ENCODE measurements around the gene CDHR2.
A peak's percentile ranks its signal among the peaks of the same experiment; 100 is the strongest.

Gene CDHR2

GRCh38 chr5:176534640-176535039 is 14.5 kb upstream of the CDHR2 start:
- no peak overlapping the region for H2AFZ ChIP-seq (ENCODE audit: low read depth)
- peaks cover 40% of the 10 kb centered on the region for H3K79me2 ChIP-seq (ENCODE audit: insufficient read depth, low read depth)
- peak overlapping the region; percentile 60; the same call in 1 of the 2 replicates for H3K4me2 ChIP-seq
- H3K9ac ChIP-seq, result no peak overlapping the region
- H3K27me3 ChIP-seq (ENCODE audit: insufficient read depth, low read depth), result no peaks in the 10 kb centered on the region
- H3K4me1 ChIP-seq (ENCODE audit: low read depth, poor library complexity, severe bottlenecking), result peaks cover 23% of the 10 kb centered on the region
- peak overlapping the region; percentile 84; the same call in 1 of the 2 replicates for H3K27ac ChIP-seq
- no peak overlapping the region for H3K4me3 ChIP-seq (IDR thresholded peaks at IDR 0.05; ENCODE audit: insufficient read depth, low read depth, low read length)
- H4K20me1 ChIP-seq (ENCODE audit: insufficient read depth), result no peaks in the 10 kb centered on the region
- H3K36me3 ChIP-seq (ENCODE audit: insufficient read depth), result no peaks in the 10 kb centered on the region
- no peak for TF ChIP-seq CTCF (conservative IDR thresholded peaks at IDR 0.05; ENCODE audit: low read depth, low read length)

- peak overlapping the region; percentile 97 for H3K9ac ChIP-seq
- no peaks in the 10 kb centered on the region for H4K20me1 ChIP-seq (ENCODE audit: insufficient read depth)
- peak overlapping the region; percentile 84 for H3K27ac ChIP-seq
- H3K4me3 ChIP-seq (IDR thresholded peaks at IDR 0.05; ENCODE audit: insufficient read depth, low read depth, low read length), result no peak overlapping the region
- H2AFZ ChIP-seq (ENCODE audit: low read depth), result no peak overlapping the region
- no peaks in the 10 kb centered on the region for H3K27me3 ChIP-seq (ENCODE audit: insufficient read depth, low read depth)
- no peaks in the 10 kb centered on the region for H3K36me3 ChIP-seq (ENCODE audit: insufficient read depth)
- peaks cover 23% of the 10 kb centered on the region for H3K4me1 ChIP-seq (ENCODE audit: low read depth, poor library complexity, severe bottlenecking)
- peaks cover 40% of the 10 kb centered on the region for H3K79me2 ChIP-seq (ENCODE audit: insufficient read depth, low read depth)
- no peak for TF ChIP-seq CTCF (conservative IDR thresholded peaks at IDR 0.05; ENCODE audit: low read depth, low read length)
- H3K4me2 ChIP-seq, result peak overlapping the region; percentile 60
These were observed 14.0 kb upstream of the CDHR2 start for GRCh38 chr5:176535101-176535663.

GRCh38 chr5:176535664-176536131 is 13.4 kb upstream of the CDHR2 start:
- Histone ChIP-seq H3K79me2 (ENCODE audit: insufficient read depth, low read depth) (peaks cover 40% of the 10 kb centered on the region), H3K4me3 (IDR thresholded peaks at IDR 0.05; ENCODE audit: insufficient read depth, low read depth, low read length) (no peak overlapping the region), H3K36me3 (ENCODE audit: insufficient read depth) (no peaks in the 10 kb centered on the region), H3K9ac (peak overlapping the region; percentile 97), H3K27me3 (ENCODE audit: insufficient read depth, low read depth) (no peaks in the 10 kb centered on the region), H3K4me2 (peak overlapping the region; percentile 60), H3K4me1 (ENCODE audit: low read depth, poor library complexity, severe bottlenecking) (peaks cover 23% of the 10 kb centered on the region), H4K20me1 (ENCODE audit: insufficient read depth) (no peaks in the 10 kb centered on the region), H2AFZ (ENCODE audit: low read depth) (no peak overlapping the region), H3K27ac (peak overlapping the region; percentile 84)
- TF ChIP-seq CTCF (conservative IDR thresholded peaks at IDR 0.05; ENCODE audit: low read depth, low read length), result no peak

DNA sequence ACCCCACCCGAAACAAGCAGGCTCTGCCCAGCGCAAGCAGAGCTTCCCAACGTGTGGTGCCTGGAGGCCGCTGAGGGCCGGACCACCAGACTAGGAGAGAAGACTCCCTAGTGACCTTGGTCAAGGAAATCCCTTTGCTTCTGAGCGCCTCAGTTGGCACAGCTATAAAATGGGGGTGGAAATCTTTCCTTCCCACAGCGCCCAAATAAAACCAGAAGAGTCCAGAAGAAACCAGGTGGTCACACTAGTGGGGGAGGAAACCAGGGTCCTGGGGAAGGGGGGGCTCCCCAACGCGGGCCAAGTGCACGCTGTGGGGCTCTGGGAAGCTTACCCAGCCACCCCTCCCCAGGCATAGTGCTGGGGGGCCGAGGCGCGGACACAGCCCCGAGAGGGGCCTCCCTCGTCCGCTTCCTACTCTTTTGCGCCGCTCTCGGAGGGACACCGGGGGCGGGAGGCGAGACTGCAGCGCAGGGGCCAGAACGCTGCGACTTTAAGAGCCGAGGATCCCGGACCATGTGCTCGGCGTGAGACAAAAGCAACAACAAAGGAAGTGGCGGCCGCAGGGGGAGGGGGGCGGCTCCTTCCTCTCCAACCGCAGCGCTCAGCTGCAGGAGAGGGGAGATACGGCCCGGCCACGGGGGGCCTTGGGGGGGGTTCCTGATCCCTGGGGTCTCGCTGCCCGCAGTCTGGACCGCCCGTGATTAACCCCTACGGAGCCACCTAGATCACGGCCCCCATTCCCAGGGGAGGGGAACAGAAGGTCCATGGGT is 12.8 kb upstream of the CDHR2 start:
- Histone ChIP-seq H2AFZ (ENCODE audit: low read depth) (peak overlapping the region; percentile 26; the same call in 1 of the 2 replicates), H3K79me2 (ENCODE audit: insufficient read depth, low read depth) (peaks cover 40% of the 10 kb centered on the region), H3K4me2 (peak overlapping the region; percentile 60), H3K27ac (peak overlapping the region; percentile 84), H3K9ac (peak overlapping the region; percentile 97), H3K36me3 (ENCODE audit: insufficient read depth) (no peaks in the 10 kb centered on the region), H3K4me1 (ENCODE audit: low read depth, poor library complexity, severe bottlenecking) (peaks cover 25% of the 10 kb centered on the region), H3K4me3 (IDR thresholded peaks at IDR 0.05; ENCODE audit: insufficient read depth, low read depth, low read length) (no peak overlapping the region), H4K20me1 (ENCODE audit: insufficient read depth) (no peaks in the 10 kb centered on the region), H3K27me3 (ENCODE audit: insufficient read depth, low read depth) (no peaks in the 10 kb centered on the region)
- TF ChIP-seq CTCF (conservative IDR thresholded peaks at IDR 0.05; ENCODE audit: low read depth, low read length), result no peak

Measured in KMS-11 (cell line).